CD14-positive monocyte (primary cell): ENCODE data around the gene HMG20B. TPM values are rescaled to one million over a fixed set of nuclear protein-coding genes. Genes with fewer than 3 reads are reported as not detected.
A peak's percentile ranks its signal among the peaks of the same experiment; 100 is the strongest.

ENCODE experiments used
- DNase-seq, 3 donors: peaks; one replicate each; pipeline ENCODE4 v3.0.0-alpha.2; 2011 to 2022
- H2AFZ ChIP-seq: 2 replicates; pipeline ENCODE4 v1.6.0; 2012; ENCODE audit warnings: mild to moderate bottlenecking, low read depth, low read length, inconsistent platforms; ENCODE audit not compliant: insufficient read depth, poor library complexity, severe bottlenecking
- H3K27ac ChIP-seq, 2 donors: 1 replicate in 1 of 2; 2 replicates in 1 of 2; pipeline ENCODE4 v1.5.1; 2012 to 2013; ENCODE audit warnings: low read length in 2 of 2, control low read depth in 1 of 2, inconsistent platforms in 1 of 2, low read depth in 1 of 2, mild to moderate bottlenecking in 1 of 2
- H3K27me3 ChIP-seq, 2 donors: one replicate each; pipeline versions ENCODE4 v1.6.0 to v1.6.1; 2011 to 2013; ENCODE audit warnings: low read length in 2 of 2; ENCODE audit not compliant: control insufficient read depth in 2 of 2, insufficient read depth in 2 of 2
- H3K36me3 ChIP-seq, 2 donors: replicated peaks in 1 of 2; 1 replicate in 1 of 2; 2 replicates in 1 of 2; pipeline versions ENCODE4 v1.5.1 to v1.6.1; 2012 to 2013; ENCODE audit warnings: low read length in 2 of 2, control low read depth in 1 of 2, inconsistent platforms in 1 of 2, mild to moderate bottlenecking in 1 of 2; ENCODE audit not compliant: insufficient read depth in 2 of 2, control insufficient read depth in 1 of 2
- H3K4me1 ChIP-seq, 2 donors: 1 replicate in 1 of 2; 2 replicates in 1 of 2; pipeline versions ENCODE4 v1.5.1 to v1.6.1; 2012 to 2013; ENCODE audit warnings: low read length in 2 of 2, control low read depth in 1 of 2, inconsistent platforms in 1 of 2, mild to moderate bottlenecking in 1 of 2, moderate library complexity in 1 of 2; ENCODE audit not compliant: insufficient read depth in 2 of 2, control insufficient read depth in 1 of 2
- H3K4me2 ChIP-seq: replicated peaks from 2 replicates; pipeline ENCODE3; 2012; ENCODE audit warnings: low read length, moderate library complexity, mild to moderate bottlenecking; ENCODE audit not compliant: poor library complexity, severe bottlenecking; ENCODE audit errors: extremely low read depth
- H3K4me3 ChIP-seq, 3 experiments: fragments of 200-600 bp in 1 of 3; sonication (generic) in 1 of 3; replicated peaks in 1 of 3; 1 replicate in 2 of 3; 2 replicates in 1 of 3; pipeline ENCODE4 v1.5.1; 2011 to 2013; ENCODE audit warnings: low read length in 3 of 3, mild to moderate bottlenecking in 3 of 3, control low read depth in 2 of 3, low read depth in 2 of 3, inconsistent platforms in 1 of 3, moderate library complexity in 1 of 3
- H3K79me2 ChIP-seq: 2 replicates; pipeline ENCODE4 v1.6.0; 2012; ENCODE audit warnings: mild to moderate bottlenecking, control low read depth, inconsistent platforms, low read length, moderate library complexity; ENCODE audit not compliant: insufficient read depth
- H3K9ac ChIP-seq: 2 replicates; pipeline ENCODE4 v1.6.0; 2017; ENCODE audit warnings: low read length, mild to moderate bottlenecking; ENCODE audit not compliant: insufficient read depth, poor library complexity, severe bottlenecking
- H3K9me3 ChIP-seq, 2 donors: replicated peaks in 1 of 2; 1 replicate in 1 of 2; 2 replicates in 1 of 2; pipeline versions ENCODE4 v1.5.1 to v1.6.1; 2012 to 2013; ENCODE audit warnings: low read length in 2 of 2, control low read depth in 1 of 2; ENCODE audit not compliant: control insufficient read depth in 1 of 2, insufficient read depth in 1 of 2
- H4K20me1 ChIP-seq: 2 replicates; pipeline ENCODE4 v1.6.0; 2012; ENCODE audit warnings: mild to moderate bottlenecking, low read length, control low read depth, moderate library complexity; ENCODE audit not compliant: insufficient read depth
- H3K27ac Mint-ChIP-seq, 7 donors: one replicate each; pipeline ENCODE4 v1.8.0; 2020; ENCODE audit warnings: mild to moderate bottlenecking in 7 of 7, mixed read lengths in 7 of 7, moderate library complexity in 6 of 7, inconsistent platforms in 2 of 7
- H3K27me3 Mint-ChIP-seq, 3 donors: one replicate each; pipeline ENCODE4 v1.8.0; 2021 to 2022; ENCODE audit warnings: low read depth in 3 of 3, mild to moderate bottlenecking in 3 of 3, mixed read lengths in 3 of 3, moderate library complexity in 3 of 3, inconsistent platforms in 1 of 3
- H3K36me3 Mint-ChIP-seq, 2 donors: one replicate each; pipeline ENCODE4 v1.8.0; 2020; ENCODE audit warnings: mixed read lengths in 2 of 2, inconsistent platforms in 1 of 2, mild to moderate bottlenecking in 1 of 2
- H3K4me1 Mint-ChIP-seq: one replicate; pipeline ENCODE4 v1.8.0; 2020; ENCODE audit warnings: mild to moderate bottlenecking, mixed read lengths
- H3K4me3 Mint-ChIP-seq, 2 donors: one replicate each; pipeline ENCODE4 v1.8.0; 2020; ENCODE audit warnings: mild to moderate bottlenecking in 2 of 2, mixed read lengths in 2 of 2, moderate library complexity in 1 of 2
- H3K9me3 Mint-ChIP-seq, 7 donors: one replicate each; pipeline ENCODE4 v1.8.0; 2020 to 2022; ENCODE audit warnings: mixed read lengths in 7 of 7, mild to moderate bottlenecking in 6 of 7, moderate library complexity in 6 of 7, inconsistent platforms in 2 of 7
- CTCF ChIP-seq: fragments of 200-600 bp; IDR thresholded peaks from one replicate; pipeline ENCODE4 v1.8.0; 2022; ENCODE audit warnings: antibody characterized with exemption, mild to moderate bottlenecking
- WGBS: methylation state at CpG from one replicate; pipeline ENCODE4 v1.1.5; 2013; ENCODE audit warnings: missing lambda C conversion rate; ENCODE audit not compliant: insufficient coverage; 5-methylcytosine and 5-hydroxymethylcytosine counted together
- intact Hi-C, 2 donors: fragments of 100-400 bp; cut with micrococcal nuclease; formaldehyde crosslinking; loops; one replicate each; pipeline versions ENCODE4 v1.15.0 to v1.15.1; 2023
- polyA plus RNA-seq, 3 donors: library from polyadenylated mRNA; depleted of rRNA in 1 of 3; unstranded in 2 of 3; stranded (reverse) in 1 of 3; fragments of 300-500 nt in 2 of 3; fragments of >200 nt in 1 of 3; fragmentation: Illumina TruSeq in 2 of 3; gene quantifications; 1 replicate in 2 of 3; 2 replicates in 1 of 3; pipeline ENCODE4 v1.2.3, GENCODE V29; 2012 to 2021

Gene HMG20B
- polyA plus RNA-seq, 3 donors = 52.4 to 58.8 (median 56.5) TPM

DNA sequence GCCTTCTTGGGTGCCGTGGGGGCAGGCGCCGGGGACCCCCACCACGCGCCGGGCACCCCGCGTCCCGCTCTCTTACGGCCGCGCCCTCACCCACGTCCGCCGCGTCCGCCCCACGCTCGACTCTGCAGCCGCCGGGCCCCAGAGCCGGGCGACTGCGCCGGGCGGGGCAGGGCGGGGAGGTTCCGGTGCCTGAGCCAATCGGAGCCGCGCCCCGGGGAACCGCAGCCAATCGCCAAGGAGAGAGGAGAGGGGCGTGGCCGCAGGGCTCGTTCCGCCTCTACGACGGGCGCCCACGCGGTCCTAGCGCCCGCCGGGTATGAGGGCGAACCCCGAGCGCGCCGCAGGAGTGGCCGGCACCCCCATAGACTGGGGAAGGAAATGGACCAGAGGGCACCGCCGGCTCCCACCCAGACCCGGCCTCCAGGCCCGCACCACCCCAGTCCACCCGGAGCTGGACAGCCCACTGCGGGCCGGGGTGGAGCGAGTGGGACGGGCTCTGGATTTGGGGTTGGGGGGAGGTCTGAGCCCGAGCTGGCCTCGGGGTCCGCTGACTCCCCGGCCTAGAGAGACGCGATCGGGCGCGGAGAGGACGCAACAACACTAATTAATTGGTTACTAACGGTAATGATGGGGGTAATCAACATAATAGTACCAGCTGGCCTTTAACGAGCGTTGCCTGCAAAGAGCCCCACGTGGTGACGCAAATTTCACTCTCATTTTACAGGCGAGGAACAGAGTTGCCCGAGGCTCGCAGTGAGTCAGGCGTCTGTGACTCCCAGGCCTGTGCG is 15.1 kb upstream of the HMG20B start, which contains the start of gene MFSD12:
TSS of gene MFSD12 (minus strand) at position 126 of the 788 bp plus-strand sequence. CDS start 183 bp downstream, outside the sequence.
- peak within 1 kb of the TSS; percentile 100 for H3K4me3 Mint-ChIP-seq
- H3K4me1 Mint-ChIP-seq = peaks cover 52% of the 10 kb centered on the region
- Histone ChIP-seq H2AFZ (peak within 1 kb of the TSS; percentile 81), H3K27me3 (no peaks in the 10 kb centered on the region), H3K36me3 (no peaks in the 10 kb centered on the region), H3K4me2 (peak within 1 kb of the TSS; percentile 98), H3K27ac (peak within 1 kb of the TSS; percentile 96), H3K4me3 (peak within 1 kb of the TSS; percentile 89 to 98 (median 90)), H4K20me1 (peaks cover 18% of the 10 kb centered on the region), H3K9me3 (no peaks in the 10 kb centered on the region), H3K4me1 (peaks cover 53 to 60% of the 10 kb centered on the region in 2 donors), H3K9ac (peak within 1 kb of the TSS; percentile 94), H3K79me2 (peaks cover 45% of the 10 kb centered on the region)
- H3K36me3 Mint-ChIP-seq = peaks cover 8 to 12% of the 10 kb centered on the region in 2 donors
- peak within 1 kb of the TSS; percentile 93 to 98 (median 96) for H3K27ac Mint-ChIP-seq
- H3K27me3 Mint-ChIP-seq = peaks cover 0 to 4% (median 0%) of the 10 kb centered on the region in 3 donors
- peaks cover 0 to 1% (median 0%) of the 10 kb centered on the region in 7 donors for H3K9me3 Mint-ChIP-seq
- intact Hi-C loops = loop anchor here (1.0 to 5.0 kb wide), 5 partner anchors 9 to 70 kb away; partner anchors contain the start of genes HMG20B (in 2 of the 2), CACTIN (in 1 of the 2) and FZR1 (in 1 of the 2)
- peak; percentile 92 to 95 (median 92) for DNase-seq
- under 1% methylated on average over 63 of the region's 81 CpGs for WGBS
- TF ChIP-seq CTCF = no peak

DNA sequence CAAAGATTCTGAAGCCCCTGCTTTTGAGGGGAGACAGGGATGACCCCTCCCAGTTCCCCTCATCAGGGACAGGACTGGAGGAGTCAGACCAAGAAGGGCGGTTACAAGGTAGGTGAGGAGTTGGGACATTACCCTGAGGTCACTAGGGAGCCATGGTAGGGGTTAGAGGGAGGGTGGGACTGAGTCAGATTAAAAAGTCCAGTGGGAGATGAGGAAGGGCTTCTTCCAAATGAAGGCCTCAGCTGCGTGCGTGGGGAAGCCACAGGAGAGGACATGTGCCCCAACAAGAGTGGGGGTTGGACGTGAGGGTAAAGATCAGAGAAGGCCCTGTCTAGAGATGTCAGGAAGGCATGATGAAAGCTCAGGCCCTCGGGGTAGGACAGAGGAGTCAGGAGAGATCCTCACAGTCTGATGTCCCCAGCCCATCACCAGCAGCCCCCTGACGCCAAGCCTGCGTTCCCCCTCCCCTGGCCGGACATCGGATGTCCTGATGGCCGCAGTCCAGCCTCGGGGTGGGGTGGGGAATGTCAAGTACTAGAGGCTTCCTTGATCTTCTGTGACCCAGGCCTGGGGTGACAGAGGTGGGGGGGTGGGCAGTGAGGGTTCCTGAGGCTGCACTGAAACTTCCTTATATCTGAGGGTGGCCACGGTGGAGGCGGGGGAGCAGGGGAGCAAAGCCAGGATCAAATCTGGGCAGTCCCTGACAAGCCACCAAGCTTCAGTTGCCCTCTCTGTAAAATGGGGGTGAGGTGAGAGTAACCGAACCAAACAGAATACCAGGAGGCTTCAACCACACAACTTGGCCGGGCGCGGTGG is 8.8 kb upstream of the HMG20B start:
- no peak for TF ChIP-seq CTCF
- H2AFZ ChIP-seq = no peak overlapping the region
- no peaks in the 10 kb centered on the region for H4K20me1 ChIP-seq
- peak in 1 of 3 donors; percentile 17 for DNase-seq
- H3K36me3 ChIP-seq = no peaks in the 10 kb centered on the region
- Mint-ChIP-seq H3K36me3 (no peaks in the 10 kb centered on the region), H3K9me3 (peaks cover 0 to 2% (median 0%) of the 10 kb centered on the region in 7 donors), H3K4me1 (peaks cover 11% of the 10 kb centered on the region), H3K27me3 (peaks cover 0 to 10% (median 5%) of the 10 kb centered on the region in 3 donors), H3K27ac (no peak overlapping the region), H3K4me3 (no peak overlapping the region)
- intact Hi-C loops = no loop called here
- no peak overlapping the region for H3K4me2 ChIP-seq
- no peaks in the 10 kb centered on the region for H3K9me3 ChIP-seq
- H3K4me3 ChIP-seq = no peak overlapping the region
- H3K79me2 ChIP-seq = no peaks in the 10 kb centered on the region
- 67% methylated on average over 3 of the region's 17 CpGs for WGBS
- no peak overlapping the region for H3K9ac ChIP-seq
- peaks cover under 1 to 10% of the 10 kb centered on the region in 2 donors for H3K4me1 ChIP-seq
- H3K27me3 ChIP-seq = no peaks in the 10 kb centered on the region
- H3K27ac ChIP-seq = no peak overlapping the region
